A549 (cell line): ENCODE measurements around the gene TRIM71. TPM values are rescaled to one million over a fixed set of nuclear protein-coding genes. Genes with fewer than 3 reads are reported as not detected.

Experiments
- ATAC-seq, 2 experiments: fragments of 200-7000 bp in 1 of 2; fragments of >200 bp in 1 of 2; cut with Nextera tagmentation in 1 of 2; cut with Tn5 transposase in 1 of 2; 3 replicates each; pipeline versions ENCODE4 v1.8.0 to v1.9.1; 2018 to 2020; ENCODE audit warnings: mild to moderate bottlenecking in 1 of 2, moderate library complexity in 1 of 2
- CTCF ChIA-PET: fragments of 300-600 bp; sonication (Branson Sonifier 250); formaldehyde crosslinking; extraction: SDS; loops from one replicate; lab custom pipeline; 2021; ENCODE audit warnings: antibody characterized with exemption, inconsistent platforms; lab: Yijun Ruan, JAX
- POLR2A ChIA-PET: fragments of 350-600 bp; formaldehyde crosslinking; extraction: SDS; loops from one replicate; lab custom pipeline; 2021; ENCODE audit warnings: antibody characterized with exemption, inconsistent platforms; lab: Yijun Ruan, JAX
- DNase-seq, 2 experiments: peaks; one replicate each; pipeline versions ENCODE4 v3.0.0 to v3.0.0-alpha.2; 2011 to 2016; ENCODE audit warnings: low read depth in 1 of 2, low spot score in 1 of 2
- FAIRE-seq: peaks from 2 replicates; lab custom pipeline; 2011; peaks lifted over from hg19 to GRCh38; lab: Jason Lieb, UNC
- H3K27ac ChIP-seq, 2 experiments: fragments of >200 bp; sonication (Bioruptor Twin); formaldehyde crosslinking; 3 replicates each; pipeline ENCODE4 v1.5.1; 2016 to 2017
- H3K4me1 ChIP-seq: fragments of >200 bp; sonication (Bioruptor Twin); formaldehyde crosslinking; 3 replicates; pipeline ENCODE4 v1.6.1; 2016
- H3K4me2 ChIP-seq: fragments of >200 bp; sonication (Bioruptor Twin); formaldehyde crosslinking; 3 replicates; pipeline ENCODE4 v1.6.1; 2016
- H3K4me3 ChIP-seq: fragments of >200 bp; sonication (Bioruptor Twin); formaldehyde crosslinking; 3 replicates; pipeline ENCODE4 v1.5.1; 2016
- H3K9me3 ChIP-seq: fragments of >200 bp; sonication (Bioruptor Twin); formaldehyde crosslinking; 3 replicates; pipeline ENCODE4 v1.6.1; 2016
- BCL3 ChIP-seq: fragments of >200 bp; sonication (Bioruptor Twin); formaldehyde crosslinking; IDR thresholded peaks from 3 replicates; pipeline ENCODE4 v1.6.1; 2016
- CEBPB ChIP-seq, 2 experiments: fragments of >200 bp in 1 of 2; sonication (Bioruptor Twin) in 1 of 2; formaldehyde crosslinking in 1 of 2; IDR thresholded peaks; 2 replicates each; pipeline ENCODE4 v1.6.1; 2012 to 2016
- CHD4 ChIP-seq: fragments of 200-600 bp; sonication (generic); IDR thresholded peaks from 2 replicates; pipeline ENCODE4 v1.6.1; 2016; ENCODE audit warnings: antibody characterized with exemption, mild to moderate bottlenecking, borderline replicate concordance
- EHF ChIP-seq: fragments of 250-450 bp; sonication (Bioruptor Pico); IDR thresholded peaks from 2 replicates; pipeline ENCODE4 v1.5.0; 2020; ENCODE audit warnings: mild to moderate bottlenecking
- FOSB ChIP-seq: fragments of 250-450 bp; sonication (Bioruptor Pico); IDR thresholded peaks from 2 replicates; pipeline ENCODE4 v1.5.0; 2020; ENCODE audit warnings: mild to moderate bottlenecking, moderate library complexity
- FOSL2 ChIP-seq, 2 experiments: fragments of 450-650 bp in 1 of 2; fragments of >200 bp in 1 of 2; sonication (Bioruptor Twin) in 1 of 2; formaldehyde crosslinking; IDR thresholded peaks; 2 replicates each; pipeline versions ENCODE4 v1.5.0 to v1.6.1; 2016 to 2020; ENCODE audit warnings: mild to moderate bottlenecking in 1 of 2, moderate library complexity in 1 of 2
- GATA3 ChIP-seq: IDR thresholded peaks from 2 replicates; pipeline ENCODE4 v1.6.1; 2012; ENCODE audit warnings: borderline replicate concordance
- HDAC2 ChIP-seq: fragments of 200-600 bp; sonication (generic); IDR thresholded peaks from 2 replicates; pipeline ENCODE4 v1.6.1; 2016
- HES2 ChIP-seq: fragments of >200 bp; sonication (Bioruptor Twin); formaldehyde crosslinking; IDR thresholded peaks from 2 replicates; pipeline ENCODE4 v1.6.1; 2016
- HEYL ChIP-seq: fragments of 250-450 bp; sonication (Bioruptor Pico); IDR thresholded peaks from 2 replicates; pipeline ENCODE4 v1.8.0; 2021; ENCODE audit warnings: mild to moderate bottlenecking, moderate library complexity
- HMGXB4 ChIP-seq: fragments of 250-450 bp; sonication (Bioruptor Pico); IDR thresholded peaks from 2 replicates; pipeline ENCODE4 v1.5.0; 2021; ENCODE audit warnings: mild to moderate bottlenecking, moderate library complexity, borderline replicate concordance
- HOXB13 ChIP-seq: fragments of 250-450 bp; sonication (Bioruptor Pico); IDR thresholded peaks from 2 replicates; pipeline ENCODE4 v1.5.0; 2020; ENCODE audit warnings: low read depth, mild to moderate bottlenecking, moderate library complexity
- HOXB5 ChIP-seq: fragments of 250-450 bp; sonication (Bioruptor Pico); IDR thresholded peaks from 2 replicates; pipeline ENCODE4 v1.5.0; 2020; ENCODE audit warnings: mild to moderate bottlenecking, moderate library complexity
- JUN ChIP-seq, 2 experiments: fragments of >200 bp; sonication (Bioruptor Twin); formaldehyde crosslinking; IDR thresholded peaks; 2 replicates in 1 of 2; 3 replicates in 1 of 2; pipeline ENCODE4 v1.6.1; 2016 to 2017
- KDM1A ChIP-seq: fragments of 200-600 bp; sonication (generic); IDR thresholded peaks from 2 replicates; pipeline ENCODE4 v1.6.1; 2016; ENCODE audit warnings: low read depth, mild to moderate bottlenecking
- KDM5A ChIP-seq: fragments of 200-600 bp; sonication (generic); IDR thresholded peaks from 2 replicates; pipeline ENCODE4 v1.6.1; 2016; ENCODE audit warnings: antibody characterized with exemption, mild to moderate bottlenecking
- MAZ ChIP-seq: fragments of 150-350 bp; IDR thresholded peaks from 2 replicates; pipeline ENCODE4 v1.6.1; 2014; ENCODE audit warnings: antibody characterized with exemption, low read depth, low read length, borderline replicate concordance
- NPAS2 ChIP-seq: fragments of 250-450 bp; sonication (Bioruptor Pico); IDR thresholded peaks from 2 replicates; pipeline ENCODE4 v1.8.0; 2022; ENCODE audit warnings: mild to moderate bottlenecking, moderate library complexity, borderline replicate concordance
- PHF8 ChIP-seq: fragments of 200-600 bp; sonication (generic); IDR thresholded peaks from 2 replicates; pipeline ENCODE4 v1.6.1; 2016; ENCODE audit warnings: low read depth, mild to moderate bottlenecking, antibody characterized with exemption, moderate library complexity, borderline replicate concordance
- POLR2A ChIP-seq: IDR thresholded peaks from 2 replicates; pipeline ENCODE4 v1.6.1; 2012; ENCODE audit warnings: mild to moderate bottlenecking, low read length
- RFX5 ChIP-seq: fragments of 450-650 bp; IDR thresholded peaks from 2 replicates; pipeline ENCODE4 v1.7.1; 2014; ENCODE audit warnings: antibody characterized with exemption, mild to moderate bottlenecking, moderate library complexity
- SREBF2 ChIP-seq: fragments of 450-650 bp; IDR thresholded peaks from 2 replicates; pipeline ENCODE4 v1.6.1; 2014; ENCODE audit warnings: mild to moderate bottlenecking, moderate library complexity
- TFCP2L1 ChIP-seq: fragments of 250-450 bp; sonication (Bioruptor Pico); IDR thresholded peaks from 2 replicates; pipeline ENCODE4 v1.5.0; 2021; ENCODE audit warnings: mild to moderate bottlenecking
- ZC3H11A ChIP-seq: fragments of 450-650 bp; IDR thresholded peaks from 2 replicates; pipeline ENCODE4 v1.6.1; 2014; ENCODE audit warnings: antibody characterized with exemption, mild to moderate bottlenecking
- ZFP36 ChIP-seq: fragments of 450-650 bp; IDR thresholded peaks from 2 replicates; pipeline ENCODE4 v1.6.1; 2014; ENCODE audit warnings: borderline replicate concordance; ENCODE audit not compliant: partially characterized antibody
- ZNF302 ChIP-seq: fragments of 250-450 bp; sonication (Bioruptor Pico); IDR thresholded peaks from 2 replicates; pipeline ENCODE4 v1.9.0; 2021; ENCODE audit warnings: inconsistent platforms, mild to moderate bottlenecking, moderate library complexity
- ZSCAN20 ChIP-seq: fragments of 250-450 bp; sonication (Bioruptor Pico); IDR thresholded peaks from 2 replicates; pipeline ENCODE4 v1.8.0; 2022; ENCODE audit warnings: mild to moderate bottlenecking, moderate library complexity
- WGBS: methylation state at CpG from one replicate; pipeline ENCODE4 v1.1.6; 2017; ENCODE audit errors: missing lambda C conversion rate; 5-methylcytosine and 5-hydroxymethylcytosine counted together
- polyA plus RNA-seq, 4 experiments: library from polyadenylated mRNA; depleted of rRNA in 3 of 4; stranded (reverse); fragments of >200 nt; fragmentation: RNase III in 1 of 4; extraction: RNeasy Plus Mini Kit Qiagen cat#74134 plus additional on column Dnase treatment in 1 of 4; gene quantifications; 2 replicates in 3 of 4; 3 replicates in 1 of 4; pipeline ENCODE4 v1.2.3, GENCODE V29; 2011 to 2017
- TF ChIP-seq, protein P1 (sequence below): IDR thresholded peaks from 2 replicates; pipeline ENCODE4 v1.6.1; 2012; ENCODE audit warnings: low read depth, borderline replicate concordance
- TF ChIP-seq, protein P2 (sequence below): fragments of 150-350 bp; IDR thresholded peaks from 2 replicates; pipeline ENCODE4 v1.6.1; 2014; ENCODE audit warnings: low read depth, mild to moderate bottlenecking, low read length
- TF ChIP-seq, protein P3 (sequence below): fragments of 450-650 bp; IDR thresholded peaks from 2 replicates; pipeline ENCODE4 v1.6.1; 2014; ENCODE audit warnings: antibody characterized with exemption
- TF ChIP-seq, protein P4 (sequence below): IDR thresholded peaks from 2 replicates; pipeline ENCODE4 v1.6.1; 2012

The TRIM71 gene
- polyA plus RNA-seq, 2 of the 4 experiments (the other 2 are of a cell fraction): 0.01 TPM; not detected in 1

GRCh38 chr3:32780071-32780734, 37.6 kb upstream of the TRIM71 start:
- FAIRE-seq (no peak), ATAC-seq (no peak), DNase-seq (no peak)
- peaks cover 4% of the 10 kb centered on the region; the same call in 1 of the 3 replicates for H3K4me1 ChIP-seq
- ChIA-PET POLR2A (interaction anchor here (0.6 kb wide), 1 partner anchor 471 kb away, joined by 3 read pairs; no protein-coding TSS in a partner anchor), CTCF (interaction anchor here (0.6 to 2.8 kb wide), 24 partner anchors 10 to 584 kb away, joined by 3 to 30 read pairs (median 6); no protein-coding TSS in a partner anchor)
- H3K9me3 ChIP-seq: no peaks in the 10 kb centered on the region
- TF ChIP-seq SREBF2 (no peak), CEBPB (IDR thresholded peaks at IDR 0.05) (no peak), JUN (IDR thresholded peaks at IDR 0.05) (no peak), FOSB (CRISPR knock-in tag) (no peak), GATA3 (no peak), ZSCAN20 (CRISPR knock-in tag) (no peak), HDAC2 (no peak), CHD4 (no peak), PHF8 (no peak), FOSL2 (IDR thresholded peaks at IDR 0.05) (no peak), FOSL2 (CRISPR knock-in tag; IDR thresholded peaks at IDR 0.05) (no peak), RFX5 (no peak), TFCP2L1 (CRISPR knock-in tag) (no peak), ZNF302 (no peak)
- TF ChIP-seq, protein P1, sequence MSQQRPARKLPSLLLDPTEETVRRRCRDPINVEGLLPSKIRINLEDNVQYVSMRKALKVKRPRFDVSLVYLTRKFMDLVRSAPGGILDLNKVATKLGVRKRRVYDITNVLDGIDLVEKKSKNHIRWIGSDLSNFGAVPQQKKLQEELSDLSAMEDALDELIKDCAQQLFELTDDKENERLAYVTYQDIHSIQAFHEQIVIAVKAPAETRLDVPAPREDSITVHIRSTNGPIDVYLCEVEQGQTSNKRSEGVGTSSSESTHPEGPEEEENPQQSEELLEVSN: no peak
- TF ChIP-seq, protein P2, sequence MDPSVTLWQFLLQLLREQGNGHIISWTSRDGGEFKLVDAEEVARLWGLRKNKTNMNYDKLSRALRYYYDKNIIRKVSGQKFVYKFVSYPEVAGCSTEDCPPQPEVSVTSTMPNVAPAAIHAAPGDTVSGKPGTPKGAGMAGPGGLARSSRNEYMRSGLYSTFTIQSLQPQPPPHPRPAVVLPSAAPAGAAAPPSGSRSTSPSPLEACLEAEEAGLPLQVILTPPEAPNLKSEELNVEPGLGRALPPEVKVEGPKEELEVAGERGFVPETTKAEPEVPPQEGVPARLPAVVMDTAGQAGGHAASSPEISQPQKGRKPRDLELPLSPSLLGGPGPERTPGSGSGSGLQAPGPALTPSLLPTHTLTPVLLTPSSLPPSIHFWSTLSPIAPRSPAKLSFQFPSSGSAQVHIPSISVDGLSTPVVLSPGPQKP: no peak
- H3K4me2 ChIP-seq: peak overlapping the region; percentile 86
- H3K4me3 ChIP-seq: peak overlapping the region; percentile 55; the same call in 1 of the 3 replicates
- H3K27ac ChIP-seq: peak overlapping the region in 1 of 2 experiments; percentile 79; a peak in 4 of 6 replicates
- 86% methylated on average over 10 of the region's 10 CpGs for WGBS

GRCh38 chr3:32780735-32781210, 37.0 kb upstream of the TRIM71 start:
- FAIRE-seq: no peak
- peak in 1 of 2 experiments; percentile 65 for DNase-seq
- 25% methylated on average over 33 of the region's 36 CpGs for WGBS
- CTCF ChIA-PET: interaction anchor here (0.6 to 2.8 kb wide), 29 partner anchors 10 to 585 kb away, joined by 3 to 30 read pairs (median 5); no protein-coding TSS in a partner anchor
- peak overlapping the region; percentile 57 to 79 for H3K27ac ChIP-seq
- ATAC-seq: peak; percentile 80
- no peaks in the 10 kb centered on the region for H3K9me3 ChIP-seq
- H3K4me2 ChIP-seq: peak overlapping the region; percentile 86
- peak overlapping the region; percentile 55 for H3K4me3 ChIP-seq
- POLR2A ChIA-PET: interaction anchor here (0.6 kb wide), 1 partner anchor 472 kb away, joined by 3 read pairs; no protein-coding TSS in a partner anchor
- H3K4me1 ChIP-seq: peaks cover 4% of the 10 kb centered on the region; the same call in 1 of the 3 replicates
- TF ChIP-seq, protein P3, sequence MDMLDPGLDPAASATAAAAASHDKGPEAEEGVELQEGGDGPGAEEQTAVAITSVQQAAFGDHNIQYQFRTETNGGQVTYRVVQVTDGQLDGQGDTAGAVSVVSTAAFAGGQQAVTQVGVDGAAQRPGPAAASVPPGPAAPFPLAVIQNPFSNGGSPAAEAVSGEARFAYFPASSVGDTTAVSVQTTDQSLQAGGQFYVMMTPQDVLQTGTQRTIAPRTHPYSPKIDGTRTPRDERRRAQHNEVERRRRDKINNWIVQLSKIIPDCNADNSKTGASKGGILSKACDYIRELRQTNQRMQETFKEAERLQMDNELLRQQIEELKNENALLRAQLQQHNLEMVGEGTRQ: no peak
- no peak for TF ChIP-seq BCL3
- no peak for TF ChIP-seq KDM5A
- no peak for TF ChIP-seq HOXB13 (CRISPR knock-in tag)
- no peak for TF ChIP-seq HOXB5 (CRISPR knock-in tag)
- TF ChIP-seq KDM1A: no peak
- no peak for TF ChIP-seq MAZ
- no peak for TF ChIP-seq HMGXB4
- TF ChIP-seq HES2: no peak
- TF ChIP-seq RFX5: no peak
- TF ChIP-seq, protein P4, sequence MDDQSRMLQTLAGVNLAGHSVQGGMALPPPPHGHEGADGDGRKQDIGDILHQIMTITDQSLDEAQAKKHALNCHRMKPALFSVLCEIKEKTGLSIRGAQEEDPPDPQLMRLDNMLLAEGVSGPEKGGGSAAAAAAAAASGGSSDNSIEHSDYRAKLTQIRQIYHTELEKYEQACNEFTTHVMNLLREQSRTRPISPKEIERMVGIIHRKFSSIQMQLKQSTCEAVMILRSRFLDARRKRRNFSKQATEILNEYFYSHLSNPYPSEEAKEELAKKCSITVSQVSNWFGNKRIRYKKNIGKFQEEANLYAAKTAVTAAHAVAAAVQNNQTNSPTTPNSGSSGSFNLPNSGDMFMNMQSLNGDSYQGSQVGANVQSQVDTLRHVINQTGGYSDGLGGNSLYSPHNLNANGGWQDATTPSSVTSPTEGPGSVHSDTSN: no peak
- no peak for TF ChIP-seq EHF (CRISPR knock-in tag)
- TF ChIP-seq HDAC2: no peak
- no peak for TF ChIP-seq NPAS2 (CRISPR knock-in tag)
- no peak for TF ChIP-seq ZFP36
- no peak for TF ChIP-seq POLR2A
- TF ChIP-seq ZC3H11A: no peak
- TF ChIP-seq HEYL (CRISPR knock-in tag): no peak
